Spleen (tissue), 11 donors: ENCODE data around the gene MYO1A. TPM values are rescaled to one million over a fixed set of nuclear protein-coding genes. Genes with fewer than 3 reads are reported as not detected.

ENCODE experiments used
- DNase-seq: peaks from one replicate; pipeline ENCODE4 v3.0.0-alpha.2; 2020
- H3K27ac ChIP-seq, 8 donors: fragments of 200-600 bp; sonication (generic) in 7 of 8; 1 replicate in 4 of 8; 2 replicates in 4 of 8; pipeline versions ENCODE4 v1.5.0 to v1.8.0; 2016 to 2021; ENCODE audit warnings: inconsistent platforms in 4 of 8, mild to moderate bottlenecking in 4 of 8, moderate library complexity in 1 of 8
- H3K27me3 ChIP-seq, 7 donors: fragments of 200-600 bp; sonication (generic) in 6 of 7; replicated peaks in 1 of 7; 1 replicate in 4 of 7; 2 replicates in 3 of 7; pipeline versions ENCODE4 v1.5.0 to v1.8.0; 2016 to 2021; ENCODE audit warnings: inconsistent platforms in 3 of 7, mild to moderate bottlenecking in 1 of 7
- H3K36me3 ChIP-seq, 6 donors: fragments of 200-600 bp; sonication (generic) in 5 of 6; 1 replicate in 4 of 6; 2 replicates in 2 of 6; pipeline versions ENCODE4 v1.5.0 to v1.8.0; 2016 to 2021; ENCODE audit warnings: inconsistent platforms in 2 of 6
- H3K4me1 ChIP-seq, 6 donors: fragments of 200-600 bp; sonication (generic) in 5 of 6; 1 replicate in 3 of 6; 2 replicates in 3 of 6; pipeline versions ENCODE4 v1.5.0 to v1.8.0; 2016 to 2021; ENCODE audit warnings: inconsistent platforms in 3 of 6
- H3K4me3 ChIP-seq, 8 donors: fragments of 200-600 bp; sonication (generic) in 7 of 8; 1 replicate in 4 of 8; 2 replicates in 4 of 8; pipeline versions ENCODE4 v1.5.0 to v1.8.0; 2016 to 2021; ENCODE audit warnings: inconsistent platforms in 4 of 8, mild to moderate bottlenecking in 4 of 8, moderate library complexity in 2 of 8
- H3K9me3 ChIP-seq, 8 donors: fragments of 200-600 bp; sonication (generic) in 7 of 8; 1 replicate in 4 of 8; 2 replicates in 4 of 8; pipeline versions ENCODE4 v1.5.0 to v1.8.0; 2016 to 2021; ENCODE audit warnings: inconsistent platforms in 4 of 8
- CTCF ChIP-seq, 11 experiments: fragments of 200-600 bp in 7 of 11; fragments of 450-650 bp in 4 of 11; sonication (generic) in 4 of 11; IDR thresholded peaks in 8 of 11; conservative IDR thresholded peaks in 3 of 11; 1 replicate in 7 of 11; 2 replicates in 4 of 11; pipeline versions ENCODE4 v1.4.0 to v1.8.0; 2016 to 2021; ENCODE audit warnings: antibody characterized with exemption in 11 of 11, inconsistent platforms in 4 of 11, mild to moderate bottlenecking in 1 of 11
- POLR2A ChIP-seq, 3 donors: fragments of 450-650 bp; IDR thresholded peaks; one replicate each; pipeline ENCODE4 v1.5.1; 2017; ENCODE audit warnings: antibody characterized with exemption in 3 of 3, mild to moderate bottlenecking in 1 of 3
- POLR2AphosphoS5 ChIP-seq, 3 donors: sonication (generic); formaldehyde crosslinking; IDR thresholded peaks; one replicate each; pipeline ENCODE4 v1.5.1; 2017; ENCODE audit warnings: antibody characterized with exemption in 3 of 3
- WGBS, 5 donors: extraction: QIAGEN DNeasy Blood & Tissue Kit in 3 of 5; methylation state at CpG; one replicate each; pipeline versions ENCODE4 v1.1.5 to v1.1.7; 2013 to 2018; 5-methylcytosine and 5-hydroxymethylcytosine counted together
- intact Hi-C: fragments of 100-400 bp; cut with DNase I; formaldehyde crosslinking; loops from one replicate; pipeline ENCODE4 v1.15.0; 2023; ENCODE audit warnings: low total_unique reads
- polyA plus RNA-seq, 3 donors: library from polyadenylated mRNA; stranded (reverse); fragments of 200-250 nt; gene quantifications; one replicate each; pipeline ENCODE4 v1.2.1, GENCODE V29; 2013
- total RNA-seq, 7 donors: library from RNA; depleted of rRNA in 3 of 7; stranded (reverse); fragments of >200 nt in 3 of 7; fragmentation: NEBNext Ultra II Directional in 4 of 7; extraction: Animal tissue kit (Norgen Biotek cat#: 25700) in 4 of 7; gene quantifications; one replicate each; pipeline versions ENCODE4 v1.1.0 to v1.2.1, GENCODE V29; 2016 to 2021
- donor health status: healthy with polysubstance abuse.
- donor health status: DM: no; HTN: no; CAD: no; lungs with moderate emphysema.
- donor health status: DM: no; HTN: no; CAD: no.
- donor health status: Bipolar disorder and iron deficiency.
- donor health status: healthy.
- donor health status: DM: no; HTN: no; CAD: no.
- donor health status: DM: yes; HTN: yes; CAD: no.

The MYO1A gene
- total and polyA plus RNA-seq, 10 donors = 0.12 to 1.4 (median 0.22) TPM; not detected in 1

DNA sequence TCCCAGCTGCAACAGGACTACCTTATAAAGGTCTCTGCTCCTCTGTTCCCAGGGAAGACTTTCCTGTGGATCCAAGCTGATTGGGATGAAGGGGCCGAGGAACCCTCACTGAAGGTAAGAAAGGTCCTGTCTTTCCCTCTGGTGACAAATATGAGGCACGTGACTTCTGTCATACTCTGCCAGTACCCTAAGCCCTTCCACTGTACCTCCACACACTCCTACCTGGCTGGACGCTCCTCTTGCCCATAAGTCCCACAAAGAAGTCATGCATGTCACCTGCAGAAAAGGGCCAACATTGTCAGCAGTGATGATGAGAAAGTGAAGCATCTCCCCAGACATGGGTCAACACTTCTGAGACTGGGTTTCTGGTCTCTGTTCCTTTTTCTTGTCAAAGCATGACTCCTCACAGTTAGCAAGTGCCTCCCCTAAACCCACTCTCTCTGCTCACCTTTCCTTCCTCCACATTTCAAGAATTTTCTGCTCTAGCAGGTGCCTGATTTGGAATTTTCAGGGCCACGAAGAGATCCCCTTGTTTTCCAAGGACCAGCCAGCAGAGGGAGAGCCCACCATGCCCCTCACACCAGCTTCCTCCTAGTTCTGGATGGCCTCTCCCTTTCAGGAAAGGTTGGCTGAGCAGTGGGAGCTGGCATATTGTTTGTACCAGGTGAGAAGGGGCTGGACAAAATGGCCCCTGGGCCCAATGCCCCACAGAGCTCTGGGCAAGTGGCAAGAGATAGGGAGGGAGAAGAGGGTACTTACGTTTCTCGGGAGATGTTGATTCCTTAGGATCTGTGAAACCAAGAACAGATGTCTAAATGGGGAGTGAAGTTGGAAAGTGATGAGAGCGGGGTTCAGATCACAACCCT lies 37.1 kb downstream of the MYO1A start:
- intact Hi-C loops = no loop called here
- Histone ChIP-seq H3K4me1 (peaks cover 5 to 35% (median 12%) of the 10 kb centered on the region in 6 donors), H3K36me3 (no peaks in the 10 kb centered on the region), H3K9me3 (no peaks in the 10 kb centered on the region), H3K27ac (no peak overlapping the region), H3K27me3 (peaks cover 0 to 13% (median 0%) of the 10 kb centered on the region in 7 donors), H3K4me3 (no peak overlapping the region)
- no peak for TF ChIP-seq POLR2A (IDR thresholded peaks at IDR 0.05)
- no peak for TF ChIP-seq POLR2AphosphoS5 (IDR thresholded peaks at IDR 0.05)
- no peak for TF ChIP-seq CTCF (IDR thresholded peaks at IDR 0.05 in 8 of 11, conservative IDR thresholded peaks at IDR 0.05 in 3 of 11)
- no peak for DNase-seq
- WGBS, 5 donors = 76 to 85% (median 82%) methylated on average over 7 of the region's 7 CpGs

GRCh38 chr12:57011438-57012424 lies 38.2 kb downstream of the MYO1A start:
- no peaks in the 10 kb centered on the region for H3K36me3 ChIP-seq
- peaks cover 12 to 46% (median 23%) of the 10 kb centered on the region in 6 donors for H3K4me1 ChIP-seq
- no peaks in the 10 kb centered on the region for H3K9me3 ChIP-seq
- intact Hi-C loops = no loop called here
- no peak for TF ChIP-seq POLR2A (IDR thresholded peaks at IDR 0.05)
- no peak for TF ChIP-seq POLR2AphosphoS5 (IDR thresholded peaks at IDR 0.05)
- no peak for TF ChIP-seq CTCF (IDR thresholded peaks at IDR 0.05 in 8 of 11, conservative IDR thresholded peaks at IDR 0.05 in 3 of 11)
- H3K27ac ChIP-seq = peak overlapping the region in 1 of 8 donors; percentile 38
- peaks cover 0 to 13% (median 0%) of the 10 kb centered on the region in 7 donors for H3K27me3 ChIP-seq
- WGBS, 5 donors = 75 to 82% (median 78%) methylated on average over 12 of the region's 12 CpGs
- no peak overlapping the region for H3K4me3 ChIP-seq
- DNase-seq = no peak

GRCh38 chr12:57010627-57011247 lies 39.2 kb downstream of the MYO1A start:
- TF ChIP-seq POLR2A (IDR thresholded peaks at IDR 0.05) = no peak
- Histone ChIP-seq H3K9me3 (no peaks in the 10 kb centered on the region), H3K36me3 (no peaks in the 10 kb centered on the region), H3K4me3 (no peak overlapping the region), H3K4me1 (peaks cover 13 to 52% (median 27%) of the 10 kb centered on the region in 6 donors), H3K27me3 (peaks cover 0 to 5% (median 0%) of the 10 kb centered on the region in 7 donors), H3K27ac (peak overlapping the region in 1 of 8 donors; percentile 38)
- DNase-seq = no peak
- intact Hi-C loops = no loop called here
- 87 to 95% (median 94%) methylated on average over 4 of the region's 4 CpGs for WGBS, 5 donors

DNA sequence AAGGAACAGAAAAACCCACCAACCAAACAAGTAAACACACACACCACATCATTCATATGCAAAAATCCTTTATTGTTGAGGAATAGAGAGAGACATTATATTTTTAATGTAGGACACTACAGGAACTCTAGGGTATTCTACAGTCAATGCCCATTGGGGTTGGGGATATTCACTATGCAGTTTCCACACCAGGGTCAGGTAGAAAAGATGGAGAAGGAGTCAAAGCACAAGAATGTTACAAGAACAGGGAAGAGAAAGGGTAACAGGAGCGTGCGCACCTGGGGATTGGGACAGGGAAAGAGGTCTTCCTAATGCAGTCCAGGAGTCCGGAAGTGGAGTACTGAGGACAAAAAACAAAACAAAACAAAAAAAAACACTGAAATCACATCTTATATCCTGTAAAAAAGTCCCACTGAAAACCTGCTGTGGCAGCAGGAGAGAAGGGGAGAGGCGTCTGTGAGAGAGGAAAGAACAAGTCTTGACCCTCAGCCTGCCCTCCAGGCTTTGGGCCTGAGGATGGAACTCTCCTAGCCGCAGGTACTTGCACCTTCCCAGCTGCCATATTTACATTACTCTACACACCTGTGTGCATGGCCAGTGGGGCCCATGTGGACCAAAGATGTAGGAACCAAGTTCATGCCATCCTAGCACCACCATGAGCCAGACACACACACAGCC lies 39.8 kb downstream of the MYO1A start:
- H3K27ac ChIP-seq = no peak overlapping the region
- TF ChIP-seq POLR2A (IDR thresholded peaks at IDR 0.05) (no peak), CTCF (IDR thresholded peaks at IDR 0.05 in 8 of 11, conservative IDR thresholded peaks at IDR 0.05 in 3 of 11) (no peak), POLR2AphosphoS5 (IDR thresholded peaks at IDR 0.05) (no peak)
- peaks cover 19 to 58% (median 33%) of the 10 kb centered on the region in 6 donors for H3K4me1 ChIP-seq
- intact Hi-C loops = loop anchor here (5.0 kb wide), 2 partner anchors 52 to 107 kb away; no protein-coding TSS in a partner anchor
- H3K4me3 ChIP-seq = no peak overlapping the region
- no peaks in the 10 kb centered on the region for H3K9me3 ChIP-seq
- no peaks in the 10 kb centered on the region for H3K27me3 ChIP-seq
- DNase-seq = no peak
- WGBS, 5 donors = 93 to 95% (median 94%) methylated on average over 5 of the region's 5 CpGs
- no peaks in the 10 kb centered on the region for H3K36me3 ChIP-seq
